H1 (cell line): ENCODE data around the gene SPIRE2. TPM values are rescaled to one million over a fixed set of nuclear protein-coding genes. Genes with fewer than 3 reads are reported as not detected.

Experiments used
- polyA plus RNA-seq, 7 experiments: library from polyadenylated mRNA; depleted of rRNA in 3 of 7; stranded (reverse) in 5 of 7; unstranded in 2 of 7; fragments of >200 nt in 5 of 7; fragments of 200-250 nt in 2 of 7; gene quantifications; 1 replicate in 5 of 7; 2 replicates in 1 of 7; 4 replicates in 1 of 7; pipeline versions ENCODE4 v1.2.1 to v1.2.3, GENCODE V29; 2011 to 2013; ENCODE audit warnings: missing spikeins in 2 of 7, mixed read lengths in 2 of 7
- total RNA-seq: library from RNA; stranded (reverse); fragmentation: NEBNext Ultra II Directional; extraction: Animal tissue kit (Norgen Biotek cat#: 25700); gene quantifications from 2 replicates; pipeline ENCODE4 v1.2.1, GENCODE V29; 2021

SPIRE2 gene
- total and polyA plus RNA-seq, 2 of the 8 experiments (the other 6 are each of a cell fraction or from before 2014, with no cell fraction given) = 7.4 to 15.4 TPM

Other genes starting within 250 kb of the SPIRE2 start
- gene DPEP1, start 214.8 kb upstream of the SPIRE2 start, total RNA-seq = 2.5 and 3.1 TPM in 2 replicates
- gene DPEP1, start 214.8 kb upstream of the SPIRE2 start, polyA plus RNA-seq (2011; rRNA removed) = 2.8 and 3.9 TPM in 2 replicates
- gene CHMP1A, start 170.8 kb upstream of the SPIRE2 start, total RNA-seq = 64.4 and 73.5 TPM in 2 replicates
- gene CHMP1A, start 170.8 kb upstream of the SPIRE2 start, polyA plus RNA-seq (2011; rRNA removed) = 75.8 and 100 TPM in 2 replicates
- gene SPATA33, start 170.6 kb upstream of the SPIRE2 start, total RNA-seq = 13.5 and 16.9 TPM in 2 replicates
- gene SPATA33, start 170.6 kb upstream of the SPIRE2 start, polyA plus RNA-seq (2011; rRNA removed) = 5.4 and 8.4 TPM in 2 replicates
- gene CDK10, start 141.8 kb upstream of the SPIRE2 start, total RNA-seq = 76.8 and 83.9 TPM in 2 replicates
- gene CDK10, start 141.8 kb upstream of the SPIRE2 start, polyA plus RNA-seq (2011; rRNA removed) = 49.5 and 87.5 TPM in 2 replicates
- gene SPATA2L, start 126.8 kb upstream of the SPIRE2 start, total RNA-seq = 12.5 and 12.7 TPM in 2 replicates
- gene SPATA2L, start 126.8 kb upstream of the SPIRE2 start, polyA plus RNA-seq (2011; rRNA removed) = 9.3 and 17.7 TPM in 2 replicates
- gene VPS9D1, start 107.6 kb upstream of the SPIRE2 start, total RNA-seq = 5.4 and 5.8 TPM in 2 replicates
- 2.9 and 6.0 TPM in 2 replicates for gene VPS9D1, start 107.6 kb upstream of the SPIRE2 start, polyA plus RNA-seq (2011; rRNA removed)
- gene ZNF276, start 106.9 kb upstream of the SPIRE2 start, total RNA-seq = 9.3 and 9.6 TPM in 2 replicates
- gene ZNF276, start 106.9 kb upstream of the SPIRE2 start, polyA plus RNA-seq (2011; rRNA removed) = 6.4 and 10.0 TPM in 2 replicates
- gene FANCA, start 11.8 kb upstream of the SPIRE2 start, total RNA-seq = 78.5 and 85.9 TPM in 2 replicates
- gene FANCA, start 11.8 kb upstream of the SPIRE2 start, polyA plus RNA-seq (2011; rRNA removed) = 75.9 and 96.9 TPM in 2 replicates
- 92.2 and 102 TPM in 2 replicates for gene TCF25, start 45.1 kb downstream of the SPIRE2 start, total RNA-seq
- gene TCF25, start 45.1 kb downstream of the SPIRE2 start, polyA plus RNA-seq (2011; rRNA removed) = 78.1 and 102 TPM in 2 replicates
- gene MC1R, start 90.4 kb downstream of the SPIRE2 start, total RNA-seq = 2.0 and 2.2 TPM in 2 replicates
- gene MC1R, start 90.4 kb downstream of the SPIRE2 start, polyA plus RNA-seq (2011; rRNA removed) = 2.9 and 4.3 TPM in 2 replicates
- gene TUBB3, start 94.9 kb downstream of the SPIRE2 start, total RNA-seq = 275 and 292 TPM in 2 replicates
- gene TUBB3, start 94.9 kb downstream of the SPIRE2 start, polyA plus RNA-seq (2011; rRNA removed) = 393 and 420 TPM in 2 replicates
- 48.3 and 53.0 TPM in 2 replicates for gene DEF8, start 120.3 kb downstream of the SPIRE2 start, total RNA-seq
- gene DEF8, start 120.3 kb downstream of the SPIRE2 start, polyA plus RNA-seq (2011; rRNA removed) = 110 and 155 TPM in 2 replicates
- 69.9 and 76.0 TPM in 2 replicates for gene DBNDD1, start 191.0 kb downstream of the SPIRE2 start, total RNA-seq
- gene DBNDD1, start 191.0 kb downstream of the SPIRE2 start, polyA plus RNA-seq (2011; rRNA removed) = 92.6 and 128 TPM in 2 replicates
- gene PRDM7, start 248.9 kb downstream of the SPIRE2 start, total RNA-seq = not detected in 2 replicates
- gene PRDM7, start 248.9 kb downstream of the SPIRE2 start, polyA plus RNA-seq (2011; rRNA removed) = 0.02 TPM in 1 of 2 replicates, not detected in the other